HepG2 (cell line): ENCODE data around the gene ADAMTS12. TPM values are rescaled to one million over a fixed set of nuclear protein-coding genes. Genes with fewer than 3 reads are reported as not detected.

Experiments used
- ATAC-seq: fragments of 200-7000 bp; cut with Tn5 transposase; 3 replicates; pipeline ENCODE4 v1.9.1; 2020; ENCODE audit warnings: mild to moderate bottlenecking, moderate library complexity
- BruUV-seq: library from RNA; stranded (reverse); fragments of 400-500 nt; replicated peaks from 2 replicates; lab custom pipeline; 2021; lab: Mats Ljungman, UMichigan
- CTCF ChIA-PET: fragments of 300-600 bp; formaldehyde crosslinking; extraction: SDS; loops from one replicate; lab custom pipeline; 2021; ENCODE audit warnings: low total read pairs, inconsistent platforms, low intra/inter-chr PET ratio; lab: Yijun Ruan, JAX
- POLR2A ChIA-PET: fragments of 350-600 bp; sonication (Branson Sonifier 250); formaldehyde crosslinking; loops from one replicate; lab custom pipeline; 2020; ENCODE audit warnings: antibody characterized with exemption, inconsistent platforms; lab: Yijun Ruan, JAX
- DNase-seq: peaks from one replicate; pipeline ENCODE4 v3.0.0-alpha.2; 2015; ENCODE audit warnings: low spot score
- FAIRE-seq: peaks from 3 replicates; lab custom pipeline; 2011; peaks lifted over from hg19 to GRCh38; lab: Jason Lieb, UNC
- H2AFZ ChIP-seq: one replicate; pipeline ENCODE4 v1.6.1; 2011; ENCODE audit warnings: low read length, inconsistent platforms
- H3K27ac ChIP-seq: fragments of 300-600 bp; 3 replicates; pipeline ENCODE4 v1.8.0; 2011; ENCODE audit warnings: mixed run types, mild to moderate bottlenecking, mixed read lengths, low read length, inconsistent platforms; ENCODE audit not compliant: insufficient read depth; ENCODE audit errors: extremely low read length
- H3K27me3 ChIP-seq, 2 experiments: fragments of 200-600 bp in 1 of 2; 2 replicates in 1 of 2; 3 replicates in 1 of 2; pipeline versions ENCODE4 v1.6.0 to v1.8.0; 2011; ENCODE audit warnings: low read length in 2 of 2, mild to moderate bottlenecking in 2 of 2, moderate library complexity in 2 of 2, inconsistent platforms in 1 of 2; ENCODE audit not compliant: insufficient read depth in 2 of 2, control insufficient read depth in 1 of 2
- H3K36me3 ChIP-seq, 2 experiments: fragments of 200-600 bp in 1 of 2; replicated peaks in 1 of 2; 2 replicates in 1 of 2; 3 replicates in 1 of 2; pipeline versions ENCODE4 v1.5.1 to v1.8.0; 2011; ENCODE audit warnings: low read length in 2 of 2, inconsistent platforms in 1 of 2; ENCODE audit not compliant: insufficient read depth in 2 of 2, control insufficient read depth in 1 of 2
- H3K4me1 ChIP-seq: 2 replicates; pipeline ENCODE4 v1.5.1; 2012; ENCODE audit warnings: low read length, inconsistent platforms; ENCODE audit not compliant: insufficient read depth
- H3K4me2 ChIP-seq: 2 replicates; pipeline ENCODE4 v1.6.0; 2011; ENCODE audit warnings: low read depth, low read length, inconsistent platforms
- H3K4me3 ChIP-seq, 3 experiments: fragments of 200-600 bp in 1 of 3; sonication (generic), shearing (Covaris generic) in 1 of 3; replicated peaks in 1 of 3; 2 replicates each; pipeline ENCODE4 v1.5.1; 2011 to 2016; ENCODE audit warnings: low read length in 3 of 3, inconsistent platforms in 2 of 3, low read depth in 2 of 3, mild to moderate bottlenecking in 2 of 3, control low read depth in 1 of 3, mixed read lengths in 1 of 3; ENCODE audit not compliant: insufficient read depth in 1 of 3
- H3K79me2 ChIP-seq: one replicate; pipeline ENCODE4 v1.6.1; 2011; ENCODE audit warnings: low read length, inconsistent platforms; ENCODE audit not compliant: insufficient read depth
- H3K9ac ChIP-seq: 2 replicates; pipeline ENCODE4 v1.6.0; 2011; ENCODE audit warnings: mild to moderate bottlenecking, low read depth, low read length, inconsistent platforms; ENCODE audit not compliant: insufficient read depth
- H3K9me3 ChIP-seq: 2 replicates; pipeline ENCODE4 v1.5.1; 2012; ENCODE audit warnings: mild to moderate bottlenecking, low read length
- H4K20me1 ChIP-seq: 2 replicates; pipeline ENCODE4 v1.6.0; 2011; ENCODE audit warnings: inconsistent platforms, mild to moderate bottlenecking, low read length, moderate library complexity; ENCODE audit not compliant: insufficient read depth
- ATF1 ChIP-seq: IDR thresholded peaks from 2 replicates; pipeline ENCODE4 v1.6.1; 2016; ENCODE audit warnings: mild to moderate bottlenecking, control low read depth
- ATF7 ChIP-seq, 2 experiments: fragments of 450-650 bp in 1 of 2; sonication (generic) in 1 of 2; formaldehyde crosslinking in 1 of 2; IDR thresholded peaks; 2 replicates each; pipeline versions ENCODE4 v1.4.0 to v1.6.1; 2016 to 2020; ENCODE audit warnings: antibody characterized with exemption in 1 of 2, mild to moderate bottlenecking in 1 of 2, missing genetic modification reagents in 1 of 2
- BHLHE40 ChIP-seq: IDR thresholded peaks from 2 replicates; pipeline ENCODE4 v1.6.1; 2011; ENCODE audit warnings: low read length, improper control_type of control experiment
- MTA3 ChIP-seq: sonication (generic); formaldehyde crosslinking; IDR thresholded peaks from 2 replicates; pipeline ENCODE4 v1.4.0; 2020; ENCODE audit warnings: missing genetic modification reagents
- NONO ChIP-seq, 2 experiments: fragments of 450-650 bp in 1 of 2; sonication (generic) in 1 of 2; formaldehyde crosslinking in 1 of 2; IDR thresholded peaks in 1 of 2; conservative IDR thresholded peaks in 1 of 2; 2 replicates each; pipeline versions ENCODE4 v1.6.1 to v1.8.0; 2017 to 2022; ENCODE audit warnings: mild to moderate bottlenecking in 1 of 2, missing genetic modification reagents in 1 of 2, moderate library complexity in 1 of 2
- ZNF256 ChIP-seq: sonication (generic); formaldehyde crosslinking; conservative IDR thresholded peaks from 2 replicates; pipeline ENCODE4 v1.4.0; 2020; ENCODE audit warnings: missing genetic modification reagents
- ZNF563 ChIP-seq: sonication (generic); formaldehyde crosslinking; IDR thresholded peaks from 2 replicates; pipeline ENCODE4 v1.8.0; 2022; ENCODE audit warnings: mild to moderate bottlenecking, moderate library complexity, missing genetic modification reagents
- ZNF660 ChIP-seq: sonication (generic); formaldehyde crosslinking; IDR thresholded peaks from 2 replicates; pipeline ENCODE4 v1.5.1; 2020; ENCODE audit warnings: mild to moderate bottlenecking, low read depth, missing genetic modification reagents, borderline replicate concordance
- ZNF790 ChIP-seq: sonication (generic); formaldehyde crosslinking; IDR thresholded peaks from 2 replicates; pipeline ENCODE4 v1.8.0; 2022; ENCODE audit warnings: missing genetic modification reagents, mild to moderate bottlenecking, borderline replicate concordance
- WGBS: methylation state at CpG from one replicate; pipeline ENCODE4 v1.1.6; 2017; ENCODE audit warnings: low lambda C conversion rate; 5-methylcytosine and 5-hydroxymethylcytosine counted together
- in situ Hi-C: cut with HindIII; loops from 2 replicates; pipeline ENCODE4 v1.10.0; 2017; ENCODE audit warnings: low pct_unique_long_range_greater_than_20kb; ENCODE audit not compliant: extremely low pct_ligation_motif_present
- intact Hi-C: fragments of 100-400 bp; cut with micrococcal nuclease; formaldehyde crosslinking; loops from one replicate; pipeline ENCODE4 v1.10.0; 2022; ENCODE audit not compliant: unreplicated experiment
- polyA plus RNA-seq, 8 experiments: library from polyadenylated mRNA; depleted of rRNA in 3 of 8; stranded (reverse) in 7 of 8; unstranded in 1 of 8; fragments of >200 nt; fragmentation: Illumina TruSeq in 4 of 8; extraction: Trizol in 4 of 8; gene quantifications; 2 replicates each; pipeline versions ENCODE4 v1.2.1 to v1.2.3, GENCODE V29; 2011 to 2016; ENCODE audit warnings: low read depth in 4 of 8, missing spikeins in 1 of 8, mixed read lengths in 1 of 8; ENCODE audit not compliant: insufficient read depth in 1 of 8
- total RNA-seq, 5 experiments: library from RNA; depleted of rRNA; stranded (reverse); fragments of >200 nt; fragmentation: Illumina TruSeq; extraction: Trizol; gene quantifications; 2 replicates each; pipeline ENCODE4 v1.2.3, GENCODE V29; 2016; ENCODE audit warnings: low read depth in 1 of 5
- TF ChIP-seq, protein P1 (sequence below): sonication (generic); formaldehyde crosslinking; IDR thresholded peaks from 2 replicates; pipeline ENCODE4 v1.8.0; 2022; ENCODE audit warnings: low read depth, missing genetic modification reagents

Gene ADAMTS12
- total and polyA plus RNA-seq, 2 of the 13 experiments (the other 11 are each of a cell fraction or from before 2014, with no cell fraction given), result 0.03 TPM; not detected in 1

DNA sequence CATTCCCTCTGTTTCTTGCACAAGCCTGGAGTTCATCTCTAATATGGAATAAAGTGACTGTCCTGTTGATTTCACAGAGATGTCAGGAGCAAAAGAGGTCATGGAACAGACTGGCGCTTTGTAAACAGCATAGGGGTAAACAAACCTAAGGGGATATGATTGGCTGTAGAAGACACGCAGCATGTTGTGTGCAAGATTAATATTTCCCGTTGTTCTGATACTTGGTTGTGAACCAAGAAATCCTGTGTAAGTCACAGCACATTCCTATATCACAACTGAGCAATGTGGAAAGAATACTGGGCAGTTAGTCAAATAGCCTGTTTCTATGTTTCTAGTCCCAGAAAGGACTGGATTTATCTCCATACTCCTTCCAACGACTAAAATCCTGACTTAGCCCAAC lies 3.2 kb downstream of the ADAMTS12 start:
- no TSS peak for BruUV-seq
- Histone ChIP-seq H3K9ac (no peak overlapping the region), H3K9me3 (no peaks in the 10 kb centered on the region), H3K36me3 (no peaks in the 10 kb centered on the region), H3K4me3 (no peak overlapping the region)
- intact Hi-C loops, result no loop called here
- TF ChIP-seq ZNF790, result no peak
- TF ChIP-seq NONO (IDR thresholded peaks at IDR 0.05), result no peak
- TF ChIP-seq NONO (CRISPR knock-in tag; conservative IDR thresholded peaks at IDR 0.05), result no peak
- TF ChIP-seq ZNF256 (CRISPR knock-in tag), result no peak
- TF ChIP-seq ATF1 (CRISPR knock-in tag), result no peak
- TF ChIP-seq, protein P1, sequence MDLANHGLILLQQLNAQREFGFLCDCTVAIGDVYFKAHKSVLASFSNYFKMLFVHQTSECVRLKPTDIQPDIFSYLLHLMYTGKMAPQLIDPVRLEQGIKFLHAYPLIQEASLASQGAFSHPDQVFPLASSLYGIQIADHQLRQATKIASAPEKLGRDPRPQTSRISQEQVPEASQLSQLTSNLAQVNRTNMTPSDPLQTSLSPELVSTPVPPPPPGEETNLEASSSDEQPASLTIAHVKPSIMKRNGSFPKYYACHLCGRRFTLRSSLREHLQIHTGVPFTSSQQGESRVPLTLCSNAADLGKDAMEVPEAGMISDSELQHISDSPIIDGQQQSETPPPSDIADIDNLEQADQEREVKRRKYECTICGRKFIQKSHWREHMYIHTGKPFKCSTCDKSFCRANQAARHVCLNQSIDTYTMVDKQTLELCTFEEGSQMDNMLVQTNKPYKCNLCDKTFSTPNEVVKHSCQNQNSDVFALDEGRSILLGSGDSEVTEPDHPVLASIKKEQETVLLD (CRISPR knock-in tag), result no peak
- no peak for TF ChIP-seq BHLHE40
- TF ChIP-seq ZNF563 (CRISPR knock-in tag), result no peak
- TF ChIP-seq MTA3 (CRISPR knock-in tag), result no peak
- TF ChIP-seq, all 625 proteins: peak for 0
- ATAC-seq (no peak), DNase-seq (no peak), FAIRE-seq (no peak)
- Histone ChIP-seq H3K79me2 (no peaks in the 10 kb centered on the region), H3K27ac (no peak overlapping the region), H3K4me2 (no peak overlapping the region), H4K20me1 (no peaks in the 10 kb centered on the region), H3K27me3 (peaks cover 1 to 17% of the 10 kb centered on the region in 2 experiments; a peak in 3 of 5 replicates), H2AFZ (no peak overlapping the region), H3K4me1 (no peaks in the 10 kb centered on the region)
- ChIA-PET CTCF (no interaction called here), POLR2A (no interaction called here)
- WGBS, result 32% methylated on average over 4 of the region's 4 CpGs
- in situ Hi-C loops, result no loop called here

GRCh38 chr5:33887268-33887667 lies 4.5 kb downstream of the ADAMTS12 start:
- no TSS peak for BruUV-seq
- in situ Hi-C loops, result no loop called here
- Histone ChIP-seq H3K4me2 (no peak overlapping the region), H3K4me3 (no peak overlapping the region), H3K9ac (no peak overlapping the region), H3K27ac (no peak overlapping the region), H4K20me1 (no peaks in the 10 kb centered on the region), H3K4me1 (no peaks in the 10 kb centered on the region), H3K79me2 (no peaks in the 10 kb centered on the region), H2AFZ (no peak overlapping the region), H3K27me3 (peaks cover 1 to 12% of the 10 kb centered on the region in 2 experiments; a peak in 3 of 5 replicates), H3K36me3 (no peaks in the 10 kb centered on the region), H3K9me3 (no peaks in the 10 kb centered on the region)
- DNase-seq (no peak), ATAC-seq (no peak), FAIRE-seq (no peak)
- POLR2A ChIA-PET, result no interaction called here
- WGBS, result 40% methylated on average over 3 of the region's 3 CpGs
- TF ChIP-seq ATF7 (IDR thresholded peaks at IDR 0.05) (no peak), ATF7 (CRISPR knock-in tag; IDR thresholded peaks at IDR 0.05) (no peak), ZNF660 (CRISPR knock-in tag) (no peak)
- intact Hi-C loops, result no loop called here
- CTCF ChIA-PET, result no interaction called here
